SJSA1 (cell line): Measurements from ENCODE around the gene CCDC40. TPM values are rescaled to one million over a fixed set of nuclear protein-coding genes. Genes with fewer than 3 reads are reported as not detected.

Source experiments
- DNase-seq, 2 experiments: peaks; one replicate each; pipeline ENCODE4 v3.0.0-alpha.2; 2015 to 2020; ENCODE audit warnings: low spot score in 2 of 2, low read depth in 1 of 2
- H3K27ac ChIP-seq: fragments of 250-450 bp; sonication (Bioruptor Pico); 2 replicates; pipeline ENCODE4 v1.5.1; 2020; ENCODE audit warnings: mild to moderate bottlenecking, moderate library complexity
- H3K27me3 ChIP-seq: fragments of 250-450 bp; sonication (Bioruptor Pico); replicated peaks from 2 replicates; pipeline ENCODE4 v1.5.1; 2020; ENCODE audit warnings: mild to moderate bottlenecking, moderate library complexity
- H3K36me3 ChIP-seq: fragments of 250-450 bp; sonication (Bioruptor Pico); 2 replicates; pipeline ENCODE4 v1.5.1; 2020; ENCODE audit warnings: mild to moderate bottlenecking
- H3K4me1 ChIP-seq: fragments of 250-450 bp; sonication (Bioruptor Pico); replicated peaks from 2 replicates; pipeline ENCODE4 v1.6.1; 2021; ENCODE audit warnings: mild to moderate bottlenecking
- H3K4me3 ChIP-seq: fragments of 250-450 bp; sonication (Bioruptor Pico); 2 replicates; pipeline ENCODE4 v1.5.1; 2020; ENCODE audit warnings: mild to moderate bottlenecking
- H3K9me3 ChIP-seq: fragments of 250-450 bp; sonication (Bioruptor Pico); replicated peaks from 2 replicates; pipeline ENCODE4 v1.5.1; 2020; ENCODE audit warnings: mild to moderate bottlenecking
- total RNA-seq: library from RNA; depleted of rRNA; stranded (reverse); fragments of >200 nt; shearing (Covaris generic); gene quantifications from 2 replicates; pipeline ENCODE4 v1.2.3, GENCODE V29; 2014

Gene CCDC40
- total RNA-seq, 1 experiment from 2014 or later = 2.2 TPM

DNA sequence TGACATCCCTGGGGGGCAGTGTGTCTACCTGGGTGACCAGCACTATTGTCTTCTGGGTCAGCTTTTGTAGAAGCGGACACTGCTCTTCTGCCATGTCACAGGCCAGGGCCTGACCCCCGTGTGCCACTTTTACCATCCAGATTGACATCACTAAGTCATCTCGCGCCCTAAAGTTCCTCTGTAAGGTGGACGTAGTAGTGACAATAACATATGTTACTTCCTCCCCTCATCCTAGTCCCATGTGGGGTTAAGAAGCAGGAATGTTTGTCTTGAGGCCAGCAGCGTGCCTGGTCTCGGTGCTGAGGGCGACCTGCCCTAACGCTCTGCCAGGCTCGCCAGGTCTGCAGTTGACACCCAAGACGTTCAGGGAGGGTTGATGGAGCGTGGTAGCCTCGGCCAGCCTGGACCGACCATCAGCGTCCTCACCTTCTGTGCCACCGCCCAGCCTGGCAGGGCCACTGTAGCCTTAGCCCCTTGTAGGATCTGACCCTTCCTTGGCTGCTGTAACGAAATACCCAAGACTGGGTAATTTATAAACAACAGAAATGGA lies 85.7 kb downstream of the CCDC40 start:
- Histone ChIP-seq H3K27ac (no peak overlapping the region), H3K4me3 (no peak overlapping the region), H3K36me3 (no peaks in the 10 kb centered on the region), H3K4me1 (no peaks in the 10 kb centered on the region; the same call in 1 of the 2 replicates), H3K27me3 (no peaks in the 10 kb centered on the region), H3K9me3 (no peaks in the 10 kb centered on the region)
- no peak for DNase-seq

GRCh38 chr17:80122926-80123505 lies 86.6 kb downstream of the CCDC40 start:
- H3K27ac ChIP-seq = no peak overlapping the region
- no peaks in the 10 kb centered on the region for H3K9me3 ChIP-seq
- H3K4me1 ChIP-seq = no peaks in the 10 kb centered on the region; the same call in 1 of the 2 replicates
- no peaks in the 10 kb centered on the region; the same call in 1 of the 2 replicates for H3K27me3 ChIP-seq
- DNase-seq = no peak
- no peak overlapping the region for H3K4me3 ChIP-seq
- no peaks in the 10 kb centered on the region for H3K36me3 ChIP-seq

- peaks cover 7% of the 10 kb centered on the region; the same call in 1 of the 2 replicates for H3K27me3 ChIP-seq
- H3K9me3 ChIP-seq = no peaks in the 10 kb centered on the region
- no peak overlapping the region for H3K27ac ChIP-seq
- no peak for DNase-seq
- no peaks in the 10 kb centered on the region for H3K36me3 ChIP-seq
- H3K4me1 ChIP-seq = no peaks in the 10 kb centered on the region; the same call in 1 of the 2 replicates
- H3K4me3 ChIP-seq = no peak overlapping the region
These were observed 87.3 kb downstream of the CCDC40 start for GRCh38 chr17:80123791-80124190.

DNA sequence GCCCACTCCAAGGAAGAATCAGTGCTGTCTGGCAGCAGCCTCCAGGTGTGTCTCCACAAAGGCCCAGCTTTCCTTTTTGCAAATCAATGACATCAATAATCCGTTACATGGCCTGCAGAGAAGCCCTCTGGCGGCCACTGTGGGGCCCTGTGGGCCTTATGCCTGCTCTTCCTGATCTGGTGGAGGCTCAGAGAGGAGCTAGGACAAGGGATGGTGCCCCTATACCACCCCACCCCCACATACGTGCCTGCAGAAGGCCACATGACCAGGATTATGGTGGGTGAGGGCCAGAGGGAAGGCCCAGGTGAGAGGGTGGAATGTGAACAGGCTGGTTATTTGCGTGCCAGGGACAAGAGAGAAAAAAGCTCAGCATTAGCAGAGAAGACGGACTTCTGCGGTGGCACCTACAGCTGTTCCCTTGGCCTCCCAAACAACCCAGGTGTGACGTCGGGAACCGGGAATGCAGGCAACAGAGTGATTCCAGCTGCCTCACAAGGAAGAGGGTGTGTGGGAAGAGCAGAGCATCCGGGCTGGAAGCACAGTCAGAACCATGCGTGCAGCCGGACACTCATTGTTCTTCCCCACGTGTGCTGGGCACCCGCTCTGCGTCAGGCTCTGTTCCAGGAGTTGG lies 88.0 kb downstream of the CCDC40 start:
- peaks cover 8% of the 10 kb centered on the region; the same call in 1 of the 2 replicates for H3K27me3 ChIP-seq
- DNase-seq = no peak
- no peaks in the 10 kb centered on the region; the same call in 1 of the 2 replicates for H3K4me1 ChIP-seq
- no peaks in the 10 kb centered on the region for H3K9me3 ChIP-seq
- H3K27ac ChIP-seq = no peak overlapping the region
- H3K36me3 ChIP-seq = no peaks in the 10 kb centered on the region
- H3K4me3 ChIP-seq = no peak overlapping the region

DNA sequence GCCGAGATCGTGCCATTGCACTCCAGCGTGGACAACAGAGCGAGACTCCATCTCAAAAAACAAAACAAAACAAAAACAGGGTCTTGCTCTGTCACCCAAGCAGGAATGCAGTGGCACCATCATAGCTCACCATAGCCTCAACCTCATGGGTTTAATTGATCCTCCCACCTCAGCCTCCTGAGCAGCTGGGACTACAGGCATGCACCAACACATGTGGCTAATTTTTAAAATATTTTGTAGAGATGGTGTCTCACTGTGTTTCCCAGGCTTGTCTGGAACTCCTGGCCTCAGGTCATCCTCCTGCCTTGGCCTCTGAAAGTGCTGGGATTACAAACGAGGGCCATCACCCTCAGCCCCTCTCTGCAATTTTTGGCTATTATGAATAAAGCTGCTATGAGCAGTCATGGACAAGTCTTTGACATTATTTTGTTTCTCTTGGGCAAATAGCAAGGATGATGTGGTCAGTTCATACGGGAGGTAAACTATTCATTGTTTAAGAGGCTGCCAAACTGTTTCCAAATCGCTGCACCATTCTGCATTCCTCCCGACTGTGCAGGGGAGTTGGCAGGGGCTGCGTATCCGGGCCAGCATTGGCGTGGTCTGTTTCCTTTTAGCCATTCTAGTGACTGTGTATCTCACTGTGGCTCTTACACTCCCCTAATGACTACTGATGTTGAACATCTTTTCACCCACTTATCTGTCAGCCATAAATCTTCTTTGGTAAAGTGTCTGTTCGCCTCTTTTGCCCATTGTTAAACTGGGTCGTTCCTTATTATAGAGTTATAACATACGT lies 89.4 kb downstream of the CCDC40 start:
- Histone ChIP-seq H3K36me3 (no peaks in the 10 kb centered on the region), H3K27me3 (peaks cover 11% of the 10 kb centered on the region; the same call in 1 of the 2 replicates), H3K4me3 (no peak overlapping the region), H3K4me1 (no peaks in the 10 kb centered on the region; the same call in 1 of the 2 replicates), H3K9me3 (no peaks in the 10 kb centered on the region), H3K27ac (no peak overlapping the region)
- DNase-seq = no peak

DNA sequence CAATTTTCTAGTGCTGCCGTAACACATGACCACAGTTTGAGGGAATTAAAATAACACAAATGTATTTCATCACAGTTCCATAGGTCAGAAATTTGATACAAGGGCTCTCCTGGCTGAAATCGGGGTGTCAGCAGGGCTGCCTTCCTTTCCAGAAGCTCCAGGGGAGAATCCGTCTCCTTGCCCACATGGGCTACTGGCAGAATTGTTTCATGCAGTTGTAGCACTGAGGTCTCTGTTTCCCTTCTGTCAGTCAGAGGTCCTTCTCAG lies 89.9 kb downstream of the CCDC40 start:
- H3K27me3 ChIP-seq = peaks cover 11% of the 10 kb centered on the region; the same call in 1 of the 2 replicates
- H3K4me1 ChIP-seq = no peaks in the 10 kb centered on the region; the same call in 1 of the 2 replicates
- H3K36me3 ChIP-seq = no peaks in the 10 kb centered on the region
- DNase-seq = no peak
- H3K9me3 ChIP-seq = no peaks in the 10 kb centered on the region
- no peak overlapping the region for H3K4me3 ChIP-seq
- no peak overlapping the region for H3K27ac ChIP-seq

GRCh38 chr17:80129006-80129565 lies 92.6 kb downstream of the CCDC40 start:
- H3K36me3 ChIP-seq = peaks cover 16% of the 10 kb centered on the region
- H3K9me3 ChIP-seq = no peaks in the 10 kb centered on the region
- H3K27me3 ChIP-seq = peaks cover 11% of the 10 kb centered on the region; the same call in 1 of the 2 replicates
- H3K4me3 ChIP-seq = no peak overlapping the region
- H3K4me1 ChIP-seq = no peaks in the 10 kb centered on the region; the same call in 1 of the 2 replicates
- H3K27ac ChIP-seq = no peak overlapping the region
- no peak for DNase-seq

GRCh38 chr17:80130992-80131391 lies 94.5 kb downstream of the CCDC40 start:
- H3K9me3 ChIP-seq = no peaks in the 10 kb centered on the region
- DNase-seq = no peak

DNA sequence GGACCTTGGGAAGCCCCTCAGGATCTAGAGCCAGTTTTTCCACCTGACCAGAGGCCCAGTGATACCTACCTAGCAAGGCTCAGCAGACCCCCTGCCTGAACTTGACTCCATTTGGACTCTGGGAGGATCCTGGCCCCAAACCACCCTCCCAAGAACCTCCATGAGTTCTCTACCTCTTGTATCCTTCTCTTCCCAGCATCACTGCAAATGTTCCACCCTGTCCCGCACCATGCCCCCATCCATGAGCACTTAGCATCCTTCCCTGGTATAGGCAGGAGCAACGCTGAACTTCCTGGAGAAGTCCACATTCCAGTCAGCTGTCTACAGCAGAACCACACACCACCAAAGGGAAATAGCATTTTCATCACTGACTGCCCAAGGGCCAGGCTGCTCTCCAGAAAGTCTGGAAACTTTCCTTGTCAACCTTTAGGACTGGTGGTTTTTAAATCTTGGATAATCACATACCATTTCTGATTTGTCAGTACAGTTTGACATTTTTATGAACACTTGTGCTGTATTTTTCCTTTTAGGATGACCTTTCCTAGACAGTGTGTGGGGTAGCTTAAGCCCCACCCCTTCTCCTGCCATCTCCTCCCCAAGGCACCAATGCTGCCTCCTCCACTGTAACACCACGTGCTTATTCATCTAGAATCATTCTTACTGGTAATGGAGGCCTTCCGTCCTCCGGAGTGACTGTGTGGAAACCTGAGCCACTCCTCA lies 96.6 kb downstream of the CCDC40 start:
- H3K9me3 ChIP-seq = no peaks in the 10 kb centered on the region
- no peak overlapping the region for H3K27ac ChIP-seq
- peaks cover 55% of the 10 kb centered on the region for H3K36me3 ChIP-seq
- H3K4me3 ChIP-seq = no peak overlapping the region
- no peak for DNase-seq
- H3K4me1 ChIP-seq = no peaks in the 10 kb centered on the region
- peaks cover 11% of the 10 kb centered on the region; the same call in 1 of the 2 replicates for H3K27me3 ChIP-seq

More at GRCh38 chr17:80130992-80131391, 94.5 kb downstream of the CCDC40 start:
- peaks cover 35% of the 10 kb centered on the region for H3K36me3 ChIP-seq
- no peak overlapping the region for H3K4me3 ChIP-seq
- no peak overlapping the region for H3K27ac ChIP-seq
- no peaks in the 10 kb centered on the region; the same call in 1 of the 2 replicates for H3K4me1 ChIP-seq
- H3K27me3 ChIP-seq = peaks cover 11% of the 10 kb centered on the region; the same call in 1 of the 2 replicates

DNA sequence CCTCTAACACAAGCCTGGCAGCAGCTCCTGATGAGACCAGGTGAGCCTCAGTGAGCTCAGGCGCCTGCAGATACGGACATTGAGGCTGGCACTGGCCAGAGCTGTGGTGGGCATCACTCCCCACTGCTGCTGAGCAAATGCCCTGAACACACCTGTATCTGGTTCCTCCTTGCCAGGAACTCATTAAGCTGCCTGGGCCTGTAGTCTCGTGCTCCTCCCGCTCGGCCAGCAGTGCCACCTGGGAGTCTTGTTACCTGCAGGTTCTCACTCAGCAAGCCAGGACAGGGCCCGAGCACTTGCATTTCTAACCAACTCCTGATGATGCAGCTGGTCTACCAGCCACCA lies 97.2 kb downstream of the CCDC40 start:
- Histone ChIP-seq H3K4me1 (no peaks in the 10 kb centered on the region), H3K9me3 (no peaks in the 10 kb centered on the region), H3K27ac (no peak overlapping the region), H3K27me3 (peaks cover 6% of the 10 kb centered on the region; the same call in 1 of the 2 replicates), H3K4me3 (no peak overlapping the region), H3K36me3 (peaks cover 61% of the 10 kb centered on the region)
- DNase-seq = no peak

DNA sequence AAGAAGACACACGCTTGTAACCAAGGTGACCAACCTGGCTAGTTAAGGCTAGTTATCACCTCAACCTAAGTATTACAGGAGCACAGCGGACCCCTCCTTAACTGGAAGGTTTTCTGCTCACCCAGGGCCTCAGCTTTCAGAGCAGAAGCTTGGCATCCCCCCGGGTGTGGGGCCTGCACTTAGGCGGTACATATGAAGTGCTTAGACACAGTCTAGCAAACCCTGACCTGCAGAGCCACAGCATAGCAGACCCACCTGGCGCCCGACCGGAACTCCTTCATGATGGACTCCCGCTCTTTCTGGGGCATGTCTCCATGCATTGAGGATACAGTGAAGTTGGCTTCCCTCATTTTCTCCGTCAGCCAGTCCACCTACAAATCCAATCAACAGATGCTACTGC lies 100.7 kb downstream of the CCDC40 start:
- Histone ChIP-seq H3K27me3 (no peaks in the 10 kb centered on the region), H3K27ac (no peak overlapping the region), H3K36me3 (peaks cover 96% of the 10 kb centered on the region), H3K9me3 (no peaks in the 10 kb centered on the region), H3K4me3 (no peak overlapping the region), H3K4me1 (no peaks in the 10 kb centered on the region)
- no peak for DNase-seq

GRCh38 chr17:80138856-80139426 lies 102.5 kb downstream of the CCDC40 start:
- Histone ChIP-seq H3K4me1 (no peaks in the 10 kb centered on the region), H3K4me3 (no peak overlapping the region), H3K27ac (no peak overlapping the region), H3K36me3 (peaks cover 100% of the 10 kb centered on the region), H3K27me3 (no peaks in the 10 kb centered on the region), H3K9me3 (no peaks in the 10 kb centered on the region)
- DNase-seq = no peak
